Ecto neural progenitor cell (in vitro differentiated cells): Measurements from ENCODE around the gene POU3F3.

Experiments used
- DNase-seq: peaks from one replicate; pipeline ENCODE4 v3.0.0-alpha.2; 2018; ENCODE audit warnings: low spot score

Gene POU3F3

DNA sequence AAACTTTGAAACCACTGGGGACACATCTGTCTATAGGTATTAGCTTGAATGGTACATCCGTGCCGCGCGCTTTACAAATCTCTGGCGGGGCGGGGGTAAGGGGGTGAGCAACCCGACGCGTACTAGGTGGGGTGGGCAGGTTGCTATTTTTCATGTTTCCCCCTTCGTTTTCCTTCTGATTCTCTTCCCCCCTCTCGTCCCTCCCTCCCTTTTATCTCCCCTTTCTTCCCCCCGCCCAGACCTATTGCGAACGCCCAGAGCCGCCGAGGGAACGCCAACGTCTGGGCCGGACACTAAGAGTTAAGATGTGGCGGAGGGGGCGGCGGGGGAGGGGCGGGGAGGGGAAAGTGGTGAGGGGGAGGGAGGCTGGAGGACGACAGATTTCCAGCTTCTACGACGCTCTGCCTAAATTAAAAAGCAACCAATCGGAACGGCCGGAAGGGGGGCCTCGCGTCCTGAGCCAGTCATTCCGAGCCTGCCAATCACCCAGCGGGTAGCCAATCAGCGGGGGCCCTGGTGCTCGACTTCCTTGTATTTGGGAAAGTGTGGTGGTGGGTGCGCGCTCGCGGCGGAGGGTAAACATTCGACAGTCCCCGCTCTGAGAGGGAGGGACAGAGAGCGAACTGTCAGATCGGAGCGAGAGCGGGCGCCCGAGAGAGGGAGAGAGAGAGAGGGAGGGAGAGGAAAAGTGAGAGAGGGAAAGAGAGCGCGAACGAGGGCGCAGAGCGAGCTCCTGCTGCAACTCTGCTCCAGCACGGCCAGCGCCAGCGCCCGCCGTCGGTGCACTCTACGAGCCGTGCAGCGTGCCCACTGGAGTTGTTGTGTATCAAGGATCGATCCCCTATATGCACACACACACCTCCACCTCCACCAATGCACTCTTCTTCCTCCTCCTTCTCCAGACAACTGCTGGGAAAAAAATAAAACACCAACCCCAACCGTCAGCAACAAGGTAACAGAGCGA lies at the start of gene POU3F3:
TSS of gene POU3F3 (plus strand) at position 582 of the 964 bp plus-strand sequence. CDS start 1,396 bp downstream, outside the sequence.
- DNase-seq, result peak; percentile 98

DNA sequence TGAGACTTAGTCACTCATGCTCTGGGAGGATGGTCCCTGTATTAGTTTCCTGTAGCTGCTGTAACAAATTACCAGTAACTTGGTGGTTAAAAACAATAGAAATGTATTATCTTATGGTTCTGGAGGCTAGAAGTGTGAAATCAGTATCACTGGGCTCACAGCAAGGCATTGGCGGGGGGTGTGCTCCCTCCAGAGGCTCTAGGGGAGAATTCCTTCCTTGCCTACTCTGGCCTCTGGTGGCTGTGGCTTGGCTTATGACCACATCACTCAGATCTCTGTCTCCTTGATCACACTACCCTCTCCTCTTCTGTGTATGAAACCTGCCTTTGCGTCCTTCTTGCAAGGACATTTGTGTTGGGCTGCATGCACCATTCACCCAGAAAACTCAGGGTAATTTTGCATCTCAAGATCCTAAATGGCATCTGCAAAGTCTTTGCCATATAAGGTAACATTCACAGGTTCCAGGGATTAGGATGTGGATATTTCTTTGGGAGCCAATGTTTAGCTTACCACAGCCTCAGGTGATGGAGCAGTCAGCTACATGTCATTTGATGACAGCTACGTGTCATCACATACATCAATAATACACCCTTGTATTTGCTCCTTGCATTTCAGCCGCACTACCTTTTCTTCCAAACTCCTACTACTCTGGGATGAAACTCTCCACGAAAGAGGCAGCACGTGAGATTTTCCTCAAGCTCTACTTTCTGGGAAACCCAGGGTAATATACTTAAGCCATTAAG lies 49.6 kb upstream of the POU3F3 start:
- no peak for DNase-seq

DNA sequence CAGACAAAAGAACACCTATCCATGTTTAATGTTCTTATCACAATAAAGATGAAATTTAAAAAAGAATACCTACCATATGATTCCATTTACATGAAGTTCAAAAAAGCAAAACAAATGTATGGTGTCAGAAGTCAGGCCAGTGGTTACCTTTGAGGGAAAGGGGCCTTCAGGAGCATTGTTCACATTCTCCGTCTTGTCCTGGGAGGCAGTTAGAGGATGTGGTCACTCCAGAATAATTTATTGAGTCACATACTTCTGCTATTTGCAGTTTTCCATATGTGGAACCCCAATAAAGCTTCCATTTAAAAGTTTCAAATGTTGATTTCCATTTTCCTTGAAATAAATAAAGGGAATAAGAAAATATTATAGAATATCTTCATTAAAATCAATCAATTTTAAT lies 41.6 kb upstream of the POU3F3 start:
- DNase-seq, result no peak

DNA sequence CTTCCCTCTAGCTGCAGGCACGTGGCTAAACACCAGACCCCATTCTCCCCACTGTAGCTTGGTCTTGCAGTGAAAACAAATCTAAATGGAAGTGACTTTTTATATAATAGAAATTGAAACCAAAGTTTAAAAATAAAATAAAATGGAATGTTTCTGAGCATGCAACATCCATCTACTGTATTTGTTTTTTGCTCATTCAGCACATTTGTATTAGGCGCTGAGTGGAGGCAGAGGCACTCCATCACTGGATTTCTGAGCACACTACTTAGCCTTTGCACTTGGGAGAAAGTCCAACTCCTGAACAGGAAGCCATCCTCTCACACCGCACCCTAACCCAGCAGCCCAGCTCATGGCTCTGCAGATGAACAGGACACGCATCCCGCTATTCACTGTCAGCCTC lies 37.8 kb upstream of the POU3F3 start:
- DNase-seq, result no peak

DNA sequence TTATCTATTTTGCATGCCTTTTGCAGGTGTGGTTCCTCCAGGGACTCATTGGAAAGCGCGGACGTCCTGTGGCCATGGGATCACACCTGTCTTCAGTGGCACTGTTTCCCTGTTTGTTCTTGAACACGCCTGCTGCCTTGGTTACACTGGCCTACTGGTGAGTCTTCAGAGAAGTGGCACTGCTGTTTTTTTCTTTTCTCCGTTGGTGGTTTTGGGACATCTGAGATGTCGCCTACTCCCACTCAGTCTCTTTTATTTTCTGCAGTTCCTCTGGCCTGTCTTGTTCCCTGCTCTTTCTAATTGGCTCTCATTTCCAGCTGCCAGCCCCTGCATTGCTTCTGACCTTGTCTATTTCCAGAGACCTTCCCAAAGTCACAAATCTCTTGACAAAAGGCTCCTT lies 35.7 kb upstream of the POU3F3 start:
- no peak for DNase-seq

DNA sequence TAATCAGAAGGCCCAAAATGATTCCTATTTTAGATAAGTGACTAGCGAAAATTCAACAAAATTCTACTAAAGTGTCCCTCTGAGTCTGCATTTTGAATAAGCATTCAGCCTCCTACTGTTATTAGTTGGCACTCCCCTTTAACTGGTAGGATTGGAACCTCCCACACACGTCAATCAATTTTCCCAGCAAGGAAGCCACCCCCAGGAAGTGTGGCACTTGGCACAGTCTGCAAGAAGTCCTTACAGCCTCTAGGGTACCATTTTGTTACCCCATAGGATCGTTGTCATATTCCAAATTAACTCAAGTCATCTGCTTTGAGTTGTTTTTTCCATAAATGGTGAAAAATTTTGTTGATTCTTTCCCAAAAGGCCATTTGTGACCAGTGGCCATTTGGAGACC lies 33.8 kb upstream of the POU3F3 start:
- no peak for DNase-seq

DNA sequence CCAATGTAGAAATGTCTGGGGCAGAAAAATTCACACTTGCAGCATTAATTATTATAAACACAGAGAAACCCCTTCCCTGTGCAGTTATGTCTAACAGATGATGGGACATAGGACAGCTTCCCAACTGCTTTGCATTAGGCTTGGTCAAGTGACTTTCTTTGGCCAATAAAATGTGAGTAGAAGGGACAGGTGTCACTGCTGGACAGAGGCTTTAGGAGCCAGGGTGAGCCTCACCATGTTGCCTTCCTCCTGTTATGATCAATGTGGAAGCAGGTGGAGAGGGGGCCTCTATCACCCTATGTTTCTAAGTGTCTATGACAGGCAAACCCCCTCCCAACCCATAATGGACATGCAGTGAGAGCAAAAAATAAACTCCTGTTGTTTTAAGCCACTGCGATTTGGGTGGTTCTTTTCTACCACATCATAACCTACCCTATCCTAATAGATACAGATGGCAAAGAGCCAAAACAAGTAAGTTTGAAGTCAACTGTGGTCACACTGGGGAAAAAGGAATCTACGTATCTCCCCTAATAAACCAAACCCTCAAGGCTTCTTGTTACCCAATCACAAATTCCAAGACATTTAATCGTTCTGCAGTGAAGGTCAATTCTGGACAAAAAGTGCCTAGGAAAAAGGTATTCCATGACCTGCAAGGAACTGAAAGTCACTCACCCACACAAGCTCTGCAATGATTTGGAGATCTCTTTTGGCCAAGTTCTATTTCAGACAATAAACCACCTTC lies 28.6 kb upstream of the POU3F3 start:
- no peak for DNase-seq

DNA sequence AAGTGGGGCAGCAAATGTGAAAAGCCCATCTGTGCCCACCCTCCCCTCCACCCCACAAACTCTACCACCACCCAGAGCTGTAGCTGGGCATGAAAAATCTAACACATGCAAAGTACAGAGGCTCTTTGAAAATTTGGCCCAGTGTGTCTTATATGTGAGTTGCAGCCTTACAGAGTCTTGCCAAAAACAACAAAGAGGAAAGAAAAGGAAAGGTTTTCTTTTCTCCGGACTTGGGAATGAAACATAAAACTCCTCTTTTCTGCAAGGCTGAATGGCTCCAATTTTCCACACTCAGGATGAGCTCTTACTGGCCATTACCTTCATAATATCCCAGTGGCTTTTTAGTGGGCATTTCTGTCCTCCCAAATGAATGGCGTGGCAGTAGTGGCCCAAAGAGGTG lies 27.9 kb upstream of the POU3F3 start:
- no peak for DNase-seq

DNA sequence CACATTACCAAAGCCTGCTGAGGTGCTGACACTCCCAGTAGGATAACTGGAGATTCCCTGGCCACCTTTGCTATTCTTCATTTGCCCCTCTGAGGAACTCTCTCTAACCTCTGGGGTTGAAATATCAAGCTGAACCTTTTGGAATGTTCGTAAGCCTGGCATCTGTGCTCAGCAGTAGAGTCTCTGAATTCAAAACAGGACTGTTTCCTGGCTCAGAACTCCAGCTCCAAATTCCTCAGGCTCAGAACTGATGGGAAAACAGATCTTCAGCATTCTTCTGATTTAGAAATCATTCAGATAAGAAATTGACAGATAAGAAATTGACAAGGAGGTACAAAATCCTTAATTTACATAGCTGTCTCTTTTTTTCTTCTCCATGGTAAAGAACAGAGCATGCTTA lies 22.2 kb upstream of the POU3F3 start:
- DNase-seq, result no peak

DNA sequence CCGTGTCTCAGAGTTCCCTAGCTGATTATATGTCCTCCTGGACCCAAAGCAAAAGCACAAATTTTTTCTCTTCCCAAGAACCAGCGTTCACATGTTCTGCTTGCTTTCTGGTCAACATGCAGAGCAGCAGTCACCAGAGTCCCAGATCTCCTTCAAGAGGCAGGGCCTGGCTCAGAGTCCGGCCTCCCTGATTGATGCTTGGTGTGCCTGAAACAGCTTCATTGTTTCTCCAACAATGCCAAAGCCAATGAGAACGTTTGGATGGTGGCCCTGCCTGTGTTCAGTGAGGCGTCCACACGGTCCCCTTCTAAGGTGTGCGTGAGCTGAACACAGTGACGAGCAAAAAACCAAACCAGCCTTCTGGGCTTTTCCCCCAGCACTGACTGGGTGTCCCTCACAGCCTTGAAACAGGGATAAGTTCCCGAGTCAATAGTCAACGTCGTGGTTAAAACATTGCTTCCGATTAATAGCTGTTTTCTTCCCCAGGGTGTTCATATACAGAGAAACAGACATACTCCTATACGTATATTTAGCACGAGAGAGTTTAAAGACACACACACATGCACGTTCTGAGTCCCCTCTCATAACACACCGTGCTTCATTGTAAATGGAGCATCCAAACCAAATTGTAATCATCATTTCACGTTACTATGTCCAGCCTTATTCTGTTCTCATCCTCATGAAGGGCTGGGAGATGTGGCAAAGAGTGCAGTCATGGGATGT lies 19.3 kb upstream of the POU3F3 start:
- DNase-seq, result no peak

DNA sequence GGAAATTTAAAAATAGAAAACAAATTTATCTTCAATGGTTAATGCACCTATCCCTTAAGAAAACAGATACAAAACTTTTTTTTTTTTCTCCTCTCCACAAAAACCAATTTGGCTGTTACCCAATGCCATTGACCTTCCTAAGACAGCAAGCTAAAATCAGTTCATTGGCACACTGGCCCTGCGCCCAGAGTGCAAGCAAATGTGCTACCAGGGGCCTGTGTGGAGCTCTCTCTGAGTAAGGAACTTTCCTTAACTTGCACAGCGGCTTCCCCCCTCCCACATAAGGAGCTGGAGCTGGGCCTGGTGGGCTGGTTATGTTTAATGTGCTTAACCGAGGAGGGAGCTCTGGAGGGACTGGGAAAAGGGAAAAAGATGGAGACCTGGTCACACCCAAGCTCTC lies 17.6 kb upstream of the POU3F3 start:
- no peak for DNase-seq

DNA sequence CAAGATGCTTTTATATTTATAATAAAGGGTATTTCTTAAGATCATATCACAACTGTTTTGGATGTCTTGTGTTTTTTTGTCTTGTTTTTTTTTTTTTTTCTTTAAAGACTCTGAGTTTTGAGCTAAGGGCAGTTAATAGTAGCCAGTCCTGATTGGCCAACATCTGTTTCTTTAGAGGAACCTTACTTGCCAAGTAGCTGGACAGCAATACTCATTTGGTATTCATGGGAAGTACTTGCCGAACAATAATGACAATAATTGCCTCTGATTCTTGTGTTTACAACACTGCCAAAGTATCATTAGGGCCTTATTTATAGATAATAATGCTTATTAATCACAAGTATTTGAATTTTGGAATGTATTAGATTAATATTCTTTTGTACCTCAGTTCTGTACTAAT lies 17.1 kb upstream of the POU3F3 start:
- DNase-seq, result no peak

DNA sequence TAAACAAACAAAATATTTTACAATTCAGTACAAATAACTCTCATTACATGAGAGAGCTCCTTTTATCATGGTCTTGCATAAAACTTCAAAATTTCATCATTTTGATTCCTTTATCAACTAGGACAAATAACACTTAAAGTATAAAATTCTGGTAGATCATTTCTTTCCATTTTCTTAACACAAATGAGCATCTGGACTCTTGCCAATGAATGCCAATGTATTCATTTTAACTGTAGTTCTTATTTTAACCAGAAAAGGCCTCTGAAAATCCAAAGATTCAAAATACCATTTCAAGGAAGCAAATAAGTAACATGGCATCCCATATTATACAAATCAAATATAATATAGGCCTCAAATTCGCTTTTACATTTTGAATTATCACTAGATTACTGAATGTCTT lies 13.8 kb upstream of the POU3F3 start:
- no peak for DNase-seq

DNA sequence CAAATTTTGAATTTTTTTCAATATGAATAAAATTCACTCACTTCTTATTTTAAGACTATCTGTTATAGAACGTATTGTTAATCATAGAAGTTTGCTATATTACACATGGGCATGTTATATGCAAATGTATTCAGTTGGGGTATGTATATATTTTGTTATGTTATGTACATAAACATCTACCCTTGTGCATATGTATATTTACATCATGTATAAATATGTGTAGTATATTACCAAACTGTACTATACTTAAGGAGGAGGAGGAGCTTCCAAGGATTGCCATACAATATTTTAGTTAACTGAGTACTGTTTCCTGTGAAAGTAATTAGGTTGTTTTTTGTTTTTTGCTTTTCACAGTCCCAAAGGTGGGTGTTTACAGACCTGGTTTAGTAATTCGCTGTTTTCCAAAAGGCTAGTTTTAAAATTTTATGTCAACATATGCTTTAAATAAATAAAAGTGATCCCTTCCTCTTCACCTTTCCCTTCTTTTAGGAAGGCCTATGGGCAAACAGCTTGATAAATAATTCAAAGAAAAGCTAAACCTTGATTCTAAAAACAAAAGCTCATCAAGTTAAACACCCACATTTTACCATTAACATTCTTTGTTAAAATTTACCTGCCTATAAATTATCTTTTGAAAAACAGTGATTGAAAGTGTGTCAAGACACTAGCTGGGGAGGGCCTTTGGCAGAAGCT lies 12.9 kb upstream of the POU3F3 start:
- DNase-seq, result no peak

DNA sequence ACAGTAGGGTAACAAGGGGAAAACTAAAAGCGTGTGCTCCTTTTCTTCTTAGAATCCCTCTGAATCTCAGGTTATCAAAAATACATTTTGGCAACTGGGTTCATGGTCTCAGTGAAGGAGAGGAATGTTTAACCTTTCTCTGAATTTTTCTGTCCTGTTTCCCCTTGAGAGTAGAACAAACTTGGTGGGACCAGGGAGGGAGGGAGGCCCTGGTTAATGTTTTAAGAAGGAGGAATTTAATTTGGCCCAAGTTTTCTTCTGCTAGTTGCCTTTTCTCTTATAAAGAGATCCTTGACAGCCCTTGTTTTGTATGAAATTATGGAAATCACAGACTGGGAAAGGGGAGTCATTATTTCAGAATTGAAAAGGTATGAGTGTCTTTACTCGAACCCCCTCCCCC lies 12.2 kb upstream of the POU3F3 start:
- DNase-seq, result no peak

DNA sequence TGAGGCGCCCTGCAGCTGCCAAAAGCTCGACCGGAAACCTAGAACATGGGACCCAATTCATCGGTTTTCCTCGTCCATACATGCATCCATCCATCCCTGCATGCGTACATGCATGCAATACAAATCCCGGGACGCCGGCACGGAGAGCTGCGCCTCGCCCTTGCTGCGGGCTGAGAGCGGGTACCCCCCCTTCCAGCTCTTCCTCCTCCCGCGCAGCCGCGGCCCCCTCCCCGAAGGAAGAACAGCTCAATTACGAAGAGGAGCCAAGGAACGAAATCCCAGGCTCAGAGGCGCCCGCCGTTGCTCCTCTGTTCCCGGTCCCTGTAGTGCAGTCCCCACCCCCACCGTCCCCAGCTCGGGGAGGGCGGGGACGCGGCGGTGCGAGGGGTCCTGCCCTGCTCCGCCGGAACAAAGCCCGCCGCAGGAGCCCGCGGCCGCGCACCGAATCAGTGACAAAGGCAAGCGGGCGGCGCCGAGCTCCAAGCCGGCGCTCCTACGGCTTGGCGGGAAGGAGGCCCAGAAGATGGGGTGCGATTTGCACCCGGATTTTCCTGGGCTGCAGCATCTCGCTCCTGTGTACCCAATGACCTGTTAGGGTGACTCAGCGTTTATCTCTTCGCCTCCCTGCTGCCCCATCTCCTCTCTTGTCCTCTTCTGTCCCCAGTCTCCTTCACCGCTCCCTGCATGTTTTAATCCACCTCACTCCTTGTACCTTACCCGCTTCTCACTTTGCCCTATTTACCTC lies 8.9 kb upstream of the POU3F3 start:
- DNase-seq, result peak; percentile 88

DNA sequence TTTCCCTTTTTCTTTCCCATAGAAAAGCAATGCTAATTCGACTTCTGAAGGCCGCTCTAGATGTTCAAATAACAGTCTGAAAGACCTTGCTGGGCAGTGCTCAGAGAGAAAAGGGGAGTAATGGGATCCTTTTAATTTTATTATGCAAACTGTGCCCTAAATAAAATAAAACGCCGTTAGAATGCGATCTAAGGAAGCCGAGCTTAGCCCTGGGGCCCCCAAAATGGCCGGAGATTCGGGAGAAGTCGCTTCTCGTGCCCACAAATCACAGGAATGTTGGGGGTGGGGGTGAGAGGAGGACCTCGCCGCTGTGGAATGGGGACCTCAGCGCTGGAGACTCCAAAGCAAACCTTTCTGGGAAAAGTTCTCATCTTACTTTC lies 8.4 kb upstream of the POU3F3 start:
- no peak for DNase-seq

DNA sequence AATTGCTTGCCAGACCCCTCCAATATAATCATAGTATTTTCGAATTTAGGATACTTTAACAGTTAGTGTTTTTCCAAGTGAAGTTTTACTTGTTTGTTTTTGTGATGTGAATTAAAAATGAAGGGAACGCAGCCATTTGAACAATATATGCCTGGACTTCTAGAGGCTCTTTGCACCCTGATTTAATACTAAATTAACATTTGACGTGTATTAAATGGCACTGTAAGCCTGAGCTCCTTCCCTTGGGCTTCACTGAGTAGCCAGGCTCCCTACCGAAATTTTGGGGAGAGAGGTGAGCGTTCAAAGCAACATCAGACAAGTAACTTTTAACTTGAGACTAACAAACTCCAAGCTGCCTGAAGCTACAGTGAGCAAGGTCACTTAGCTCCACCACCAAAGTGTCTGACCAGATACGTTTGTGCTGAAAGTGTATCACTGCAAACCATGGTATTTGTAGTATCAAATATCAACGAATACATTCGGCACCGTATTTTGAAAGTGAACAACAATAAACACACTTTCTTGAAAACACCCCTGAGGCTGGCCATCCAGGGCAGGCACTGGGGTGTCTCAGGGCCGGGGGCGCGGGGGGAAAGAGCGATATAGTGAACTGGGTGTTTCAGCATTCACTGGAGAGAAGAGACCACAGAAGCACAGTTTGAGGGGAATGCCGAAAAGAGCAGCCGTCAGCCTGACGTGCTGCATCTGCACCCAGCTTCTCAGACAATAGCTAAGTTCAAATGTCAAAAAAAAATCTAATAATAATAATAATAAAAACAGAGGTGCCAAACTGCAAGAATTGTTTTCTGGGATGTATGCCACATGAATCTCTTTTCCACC lies 7.7 kb upstream of the POU3F3 start:
- DNase-seq, result no peak

DNA sequence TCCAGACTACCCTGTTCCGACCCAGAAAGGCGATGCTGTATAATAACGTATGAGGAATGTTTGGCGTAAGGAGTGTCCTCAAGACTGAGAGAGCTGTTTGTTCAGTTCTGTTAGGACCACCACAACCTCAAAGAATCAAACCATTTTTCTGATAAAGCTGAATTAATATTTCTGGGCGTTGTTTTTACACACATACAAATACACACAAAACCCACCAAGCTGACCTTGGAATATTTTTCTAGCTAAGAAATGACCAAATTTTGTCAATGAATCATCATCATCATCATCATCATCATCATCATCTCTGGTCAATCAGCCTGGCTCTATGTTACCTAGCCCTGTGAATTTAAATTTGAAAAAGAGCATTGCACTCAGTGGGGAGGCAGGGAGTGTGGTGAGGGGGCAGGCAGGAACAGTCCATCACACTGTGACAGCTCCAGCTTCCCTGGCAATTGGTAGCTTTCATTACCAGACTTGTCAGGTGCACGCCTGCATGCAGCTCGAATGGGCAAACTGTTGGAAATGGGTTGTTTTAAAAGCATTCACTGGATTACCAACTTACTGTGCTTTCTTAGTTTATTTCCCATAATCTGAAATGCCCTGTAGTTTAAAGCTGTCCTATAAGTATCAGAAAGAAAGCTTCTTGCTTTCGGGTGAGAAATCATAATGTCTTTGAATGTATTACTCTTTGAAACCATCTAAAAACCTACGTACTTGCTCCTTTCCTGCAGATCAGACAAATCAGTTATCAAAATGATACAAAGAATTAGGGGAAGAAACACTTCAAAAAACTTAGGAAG lies 6.9 kb upstream of the POU3F3 start:
- DNase-seq, result no peak
